B cell (primary cell): ENCODE results near the gene TCEANC2.

Experiments
- CTCF ChIP-seq: fragments of 200-600 bp; IDR thresholded peaks from one replicate; pipeline ENCODE4 v1.8.0; 2022; ENCODE audit warnings: antibody characterized with exemption, mild to moderate bottlenecking
- EZH2 ChIP-seq: IDR thresholded peaks from 2 replicates; pipeline ENCODE4 v1.6.1; 2012; ENCODE audit warnings: borderline replicate concordance, low read depth, mild to moderate bottlenecking, moderate library complexity, low read length; ENCODE audit not compliant: insufficient read depth, poor library complexity, severe bottlenecking

GRCh38 chr1:54086754-54087153 lies 33.3 kb downstream of the TCEANC2 start:
- TF ChIP-seq CTCF (no peak), EZH2 (no peak)
